IPS-15b (cell line): Measurements from ENCODE around the gene NSD1.

Source experiments
- H3K27me3 ChIP-seq: one replicate; pipeline ENCODE4 v1.6.1; 2013; ENCODE audit warnings: low read length; ENCODE audit not compliant: control insufficient read depth, insufficient read depth
- H3K36me3 ChIP-seq: one replicate; pipeline ENCODE4 v1.6.1; 2013; ENCODE audit warnings: low read length; ENCODE audit not compliant: control insufficient read depth, insufficient read depth
- H3K4me1 ChIP-seq: one replicate; pipeline ENCODE4 v1.6.1; 2013; ENCODE audit warnings: mild to moderate bottlenecking, low read length; ENCODE audit not compliant: control insufficient read depth, insufficient read depth
- H3K4me3 ChIP-seq: one replicate; pipeline ENCODE4 v1.5.1; 2013; ENCODE audit warnings: low read depth, low read length
- H3K9ac ChIP-seq: one replicate; pipeline ENCODE4 v1.6.1; 2013; ENCODE audit warnings: low read depth, mild to moderate bottlenecking, low read length
- H3K9me3 ChIP-seq: one replicate; pipeline ENCODE4 v1.6.1; 2013; ENCODE audit warnings: mild to moderate bottlenecking, low read length; ENCODE audit not compliant: control insufficient read depth, insufficient read depth

NSD1 gene

GRCh38 chr5:177092178-177093081, 41.1 kb upstream of the NSD1 start:
- H3K27me3 ChIP-seq, result no peaks in the 10 kb centered on the region
- H3K9ac ChIP-seq, result no peak overlapping the region
- no peaks in the 10 kb centered on the region for H3K4me1 ChIP-seq
- peaks cover 64% of the 10 kb centered on the region for H3K36me3 ChIP-seq
- H3K4me3 ChIP-seq, result no peak overlapping the region
- H3K9me3 ChIP-seq, result no peaks in the 10 kb centered on the region

GRCh38 chr5:177093082-177093712, 40.4 kb upstream of the NSD1 start:
- Histone ChIP-seq H3K9ac (no peak overlapping the region), H3K36me3 (peaks cover 67% of the 10 kb centered on the region), H3K27me3 (no peaks in the 10 kb centered on the region), H3K9me3 (no peaks in the 10 kb centered on the region), H3K4me1 (no peaks in the 10 kb centered on the region), H3K4me3 (no peak overlapping the region)

GRCh38 chr5:177093803-177094202, 39.8 kb upstream of the NSD1 start:
- Histone ChIP-seq H3K27me3 (no peaks in the 10 kb centered on the region), H3K4me1 (no peaks in the 10 kb centered on the region), H3K4me3 (no peak overlapping the region), H3K36me3 (peaks cover 67% of the 10 kb centered on the region), H3K9me3 (no peaks in the 10 kb centered on the region), H3K9ac (no peak overlapping the region)

- H3K4me1 ChIP-seq, result peaks cover 3% of the 10 kb centered on the region
- no peak overlapping the region for H3K9ac ChIP-seq
- H3K36me3 ChIP-seq, result peaks cover 67% of the 10 kb centered on the region
These were observed 39.1 kb upstream of the NSD1 start for GRCh38 chr5:177094224-177095087.

GRCh38 chr5:177095088-177095669, 38.4 kb upstream of the NSD1 start:
- H3K9ac ChIP-seq, result no peak overlapping the region
- H3K9me3 ChIP-seq, result no peaks in the 10 kb centered on the region
- H3K4me3 ChIP-seq, result no peak overlapping the region
- H3K36me3 ChIP-seq, result peaks cover 62% of the 10 kb centered on the region
- H3K27me3 ChIP-seq, result no peaks in the 10 kb centered on the region
- H3K4me1 ChIP-seq, result peaks cover 3% of the 10 kb centered on the region

More at GRCh38 chr5:177094224-177095087, 39.1 kb upstream of the NSD1 start:
- H3K4me3 ChIP-seq, result no peak overlapping the region
- H3K27me3 ChIP-seq, result no peaks in the 10 kb centered on the region
- H3K9me3 ChIP-seq, result no peaks in the 10 kb centered on the region

GRCh38 chr5:177096162-177097015, 37.2 kb upstream of the NSD1 start:
- peaks cover 52% of the 10 kb centered on the region for H3K36me3 ChIP-seq
- peaks cover 3% of the 10 kb centered on the region for H3K4me1 ChIP-seq
- no peak overlapping the region for H3K9ac ChIP-seq
- H3K9me3 ChIP-seq, result no peaks in the 10 kb centered on the region
- no peak overlapping the region for H3K4me3 ChIP-seq
- H3K27me3 ChIP-seq, result no peaks in the 10 kb centered on the region

- Histone ChIP-seq H3K9me3 (no peaks in the 10 kb centered on the region), H3K4me3 (no peak overlapping the region), H3K4me1 (peaks cover 3% of the 10 kb centered on the region), H3K36me3 (peaks cover 46% of the 10 kb centered on the region), H3K27me3 (no peaks in the 10 kb centered on the region), H3K9ac (no peak overlapping the region)
These were observed 36.3 kb upstream of the NSD1 start for GRCh38 chr5:177097016-177097985.

GRCh38 chr5:177098120-177098469, 35.5 kb upstream of the NSD1 start:
- Histone ChIP-seq H3K9ac (no peak overlapping the region), H3K4me3 (no peak overlapping the region), H3K27me3 (no peaks in the 10 kb centered on the region), H3K9me3 (no peaks in the 10 kb centered on the region), H3K4me1 (peaks cover 3% of the 10 kb centered on the region), H3K36me3 (peaks cover 38% of the 10 kb centered on the region)

GRCh38 chr5:177098470-177099141, 35.0 kb upstream of the NSD1 start:
- H3K9ac ChIP-seq, result no peak overlapping the region
- peaks cover 3% of the 10 kb centered on the region for H3K4me1 ChIP-seq
- no peaks in the 10 kb centered on the region for H3K9me3 ChIP-seq
- no peak overlapping the region for H3K4me3 ChIP-seq
- peaks cover 33% of the 10 kb centered on the region for H3K36me3 ChIP-seq
- H3K27me3 ChIP-seq, result no peaks in the 10 kb centered on the region
